ENCODE results near the gene IGSF22. TPM values are rescaled to one million over a fixed set of nuclear protein-coding genes. Genes with fewer than 3 reads are reported as not detected.

IGSF22 gene
- total RNA-seq, 4 donors from 2014 or later, result 0.17 to 0.23 TPM; not detected in 2

GRCh38 chr11:18749681-18750319, 23.8 kb upstream of the IGSF22 start:
- WGBS, result 70% methylated on average over 8 of the region's 12 CpGs

GRCh38 chr11:18748766-18749365, 22.9 kb upstream of the IGSF22 start:
- no peak overlapping the region for H3K27ac ChIP-seq (replicated peaks in 1 of 4)
- H3K36me3 ChIP-seq, result no peaks in the 10 kb centered on the region
- no peak for TF ChIP-seq POLR2A (IDR thresholded peaks at IDR 0.05; ENCODE audit: low read depth)
- no peak for TF ChIP-seq EP300 (IDR thresholded peaks at IDR 0.05)
- TF ChIP-seq POLR2AphosphoS5 (IDR thresholded peaks at IDR 0.05), result no peak
- TF ChIP-seq CTCF (IDR thresholded peaks at IDR 0.05), result no peak
- H3K9me3 ChIP-seq, result no peaks in the 10 kb centered on the region
- intact Hi-C loops (cut with DNase I), result no loop called here
- H3K4me3 ChIP-seq, result no peak overlapping the region
- DNase-seq (ENCODE audit: extremely low spot score), result no peak
- H3K27me3 ChIP-seq, result no peaks in the 10 kb centered on the region
- no peaks in the 10 kb centered on the region for H3K4me1 ChIP-seq
- 85% methylated on average over 13 of the region's 13 CpGs for WGBS

More at GRCh38 chr11:18749681-18750319, 23.8 kb upstream of the IGSF22 start:
- no peak for DNase-seq (ENCODE audit: extremely low spot score)
- H3K36me3 ChIP-seq, result no peaks in the 10 kb centered on the region
- no peak overlapping the region for H3K27ac ChIP-seq (replicated peaks in 1 of 4)
- H3K4me3 ChIP-seq, result no peak overlapping the region
- H3K4me1 ChIP-seq, result no peaks in the 10 kb centered on the region
- no peaks in the 10 kb centered on the region for H3K9me3 ChIP-seq
- intact Hi-C loops (cut with DNase I), result no loop called here
- no peaks in the 10 kb centered on the region for H3K27me3 ChIP-seq
- TF ChIP-seq POLR2A (IDR thresholded peaks at IDR 0.05; ENCODE audit: low read depth), result no peak
- no peak for TF ChIP-seq EP300 (IDR thresholded peaks at IDR 0.05)
- no peak for TF ChIP-seq CTCF (IDR thresholded peaks at IDR 0.05)

GRCh38 chr11:18745251-18745650, 19.3 kb upstream of the IGSF22 start:
- intact Hi-C loops (cut with DNase I), result no loop called here
- no peak for DNase-seq (ENCODE audit: extremely low spot score)
- TF ChIP-seq CTCF (IDR thresholded peaks at IDR 0.05) (no peak), EP300 (IDR thresholded peaks at IDR 0.05) (no peak), POLR2A (IDR thresholded peaks at IDR 0.05; ENCODE audit: low read depth) (no peak), POLR2AphosphoS5 (IDR thresholded peaks at IDR 0.05) (no peak)

GRCh38 chr11:18743900-18744514, 18.0 kb upstream of the IGSF22 start:
- Histone ChIP-seq H3K27me3 (peaks cover 0 to 7% (median 0%) of the 10 kb centered on the region in 4 donors), H3K9me3 (no peaks in the 10 kb centered on the region), H3K27ac (replicated peaks in 1 of 4) (no peak overlapping the region), H3K4me3 (no peak overlapping the region), H3K36me3 (no peaks in the 10 kb centered on the region), H3K4me1 (no peaks in the 10 kb centered on the region)
- TF ChIP-seq EP300 (IDR thresholded peaks at IDR 0.05), result no peak
- WGBS, result 87% methylated on average over 15 of the region's 15 CpGs
- DNase-seq (ENCODE audit: extremely low spot score), result no peak
- intact Hi-C loops (cut with DNase I), result no loop called here

More at GRCh38 chr11:18745251-18745650, 19.3 kb upstream of the IGSF22 start:
- no peaks in the 10 kb centered on the region for H3K36me3 ChIP-seq
- H3K27me3 ChIP-seq, result peaks cover 0 to 7% (median 0%) of the 10 kb centered on the region in 4 donors
- H3K9me3 ChIP-seq, result no peaks in the 10 kb centered on the region
- WGBS, result 84% methylated on average over 6 of the region's 6 CpGs
- H3K27ac ChIP-seq (replicated peaks in 1 of 4), result no peak overlapping the region
- H3K4me1 ChIP-seq, result no peaks in the 10 kb centered on the region
- no peak overlapping the region for H3K4me3 ChIP-seq

GRCh38 chr11:18743365-18743764, 17.4 kb upstream of the IGSF22 start:
- Histone ChIP-seq H3K27ac (replicated peaks in 1 of 4) (no peak overlapping the region), H3K4me1 (no peaks in the 10 kb centered on the region), H3K36me3 (no peaks in the 10 kb centered on the region), H3K27me3 (peaks cover 0 to 7% (median 0%) of the 10 kb centered on the region in 4 donors), H3K9me3 (no peaks in the 10 kb centered on the region), H3K4me3 (no peak overlapping the region)
- intact Hi-C loops (cut with DNase I), result no loop called here
- TF ChIP-seq CTCF (IDR thresholded peaks at IDR 0.05) (no peak), EP300 (IDR thresholded peaks at IDR 0.05) (no peak), POLR2AphosphoS5 (IDR thresholded peaks at IDR 0.05) (no peak), POLR2A (IDR thresholded peaks at IDR 0.05; ENCODE audit: low read depth) (no peak)
- WGBS, result 89% methylated on average over 10 of the region's 10 CpGs
- no peak for DNase-seq (ENCODE audit: extremely low spot score)
